PC-9 (cell line): ENCODE data around the gene GTF3A. TPM values are rescaled to one million over a fixed set of nuclear protein-coding genes. Genes with fewer than 3 reads are reported as not detected.

Source experiments
- BruUV-seq: library from RNA; stranded (reverse); fragments of 400-500 nt; replicated peaks from 2 replicates; lab custom pipeline; 2021; lab: Mats Ljungman, UMichigan
- CTCF ChIA-PET: fragments of 300-600 bp; sonication (Branson Sonifier 250); formaldehyde crosslinking; loops from one replicate; lab custom pipeline; 2022; ENCODE audit warnings: antibody characterized with exemption; lab: Charles Lee
- POLR2A ChIA-PET: fragments of 300-600 bp; sonication (Branson Sonifier 250); formaldehyde crosslinking; loops from one replicate; lab custom pipeline; 2022; ENCODE audit warnings: antibody characterized with exemption; ENCODE audit not compliant: unreplicated experiment; lab: Charles Lee
- DNase-seq, 2 experiments: peaks; one replicate each; pipeline versions ENCODE4 v3.0.0 to v3.0.0-alpha.2; 2015 to 2022; ENCODE audit warnings: mixed read lengths in 1 of 2
- H2AFZ ChIP-seq: fragments of 200-600 bp; sonication (generic); 2 replicates; pipeline ENCODE4 v1.8.1; 2017; ENCODE audit warnings: antibody characterized with exemption
- H3F3A ChIP-seq: fragments of 200-600 bp; sonication (generic); 2 replicates; pipeline ENCODE4 v1.8.1; 2017; ENCODE audit warnings: antibody characterized with exemption, mild to moderate bottlenecking, low read depth; ENCODE audit not compliant: insufficient read depth
- H3K27ac ChIP-seq: fragments of 200-600 bp; sonication (generic); 2 replicates; pipeline ENCODE4 v1.6.1; 2016; ENCODE audit warnings: mixed run types
- H3K27me3 ChIP-seq: fragments of 200-600 bp; sonication (generic); 2 replicates; pipeline ENCODE4 v1.6.1; 2016; ENCODE audit warnings: low read depth, mixed run types; ENCODE audit not compliant: insufficient read depth
- H3K36me3 ChIP-seq: fragments of 200-600 bp; sonication (generic); 2 replicates; pipeline ENCODE4 v1.6.1; 2016; ENCODE audit warnings: low read depth, mixed run types
- H3K4me1 ChIP-seq: fragments of 200-600 bp; sonication (generic); replicated peaks from 2 replicates; pipeline ENCODE4 v1.6.1; 2016; ENCODE audit warnings: mixed run types; ENCODE audit not compliant: insufficient read depth
- H3K4me2 ChIP-seq: fragments of 200-600 bp; sonication (generic); 2 replicates; pipeline ENCODE4 v1.6.1; 2017; ENCODE audit warnings: mixed run types
- H3K4me3 ChIP-seq: fragments of 200-600 bp; sonication (generic); 2 replicates; pipeline ENCODE4 v1.6.1; 2016; ENCODE audit warnings: mixed run types
- H3K79me2 ChIP-seq: fragments of 200-600 bp; sonication (generic); 2 replicates; pipeline ENCODE4 v1.6.1; 2017; ENCODE audit warnings: low read depth, mixed run types
- H3K9me2 ChIP-seq: fragments of 200-600 bp; sonication (generic); 2 replicates; pipeline ENCODE4 v1.8.1; 2017; ENCODE audit warnings: mild to moderate bottlenecking; ENCODE audit not compliant: insufficient read depth
- H3K9me3 ChIP-seq: fragments of 200-600 bp; sonication (generic); 2 replicates; pipeline ENCODE4 v1.8.1; 2016; ENCODE audit warnings: low read depth; ENCODE audit not compliant: insufficient read depth
- H4K20me1 ChIP-seq: fragments of 200-600 bp; sonication (generic); 2 replicates; pipeline ENCODE4 v1.8.1; 2017; ENCODE audit not compliant: insufficient read depth
- EZH2 ChIP-seq: fragments of 200-600 bp; sonication (generic); IDR thresholded peaks from 2 replicates; pipeline ENCODE4 v1.8.0; 2017; ENCODE audit warnings: antibody characterized with exemption, low read depth
- intact Hi-C: fragments of 100-400 bp; cut with micrococcal nuclease; formaldehyde crosslinking; loops from one replicate; pipeline ENCODE4 v1.10.0; 2022; ENCODE audit not compliant: unreplicated experiment
- total RNA-seq: library from RNA; stranded (reverse); gene quantifications from 2 replicates; pipeline ENCODE4 v1.2.3, GENCODE V29; 2021
- TF ChIP-seq, protein P1 (sequence below): fragments of 200-600 bp; sonication (generic); conservative IDR thresholded peaks from 2 replicates; pipeline ENCODE4 v1.6.1; 2017; ENCODE audit warnings: mixed run types, antibody characterized with exemption, mild to moderate bottlenecking, moderate library complexity

GTF3A gene
- total RNA-seq, 1 experiment from 2014 or later, result 130 TPM

- no peak overlapping the region for H3K4me3 ChIP-seq
- DNase-seq, result no peak
- H3K9me3 ChIP-seq, result no peaks in the 10 kb centered on the region
- no peak overlapping the region for H3K4me2 ChIP-seq
- CTCF ChIA-PET, result interaction anchor here (1.1 kb wide), 1 partner anchor 443 kb away, joined by 3 read pairs; no protein-coding TSS in a partner anchor
- H3F3A ChIP-seq, result no peaks in the 10 kb centered on the region
- intact Hi-C loops, result no loop called here
- no peak overlapping the region for H2AFZ ChIP-seq
- no peak overlapping the region for H3K27ac ChIP-seq
- H3K79me2 ChIP-seq, result no peaks in the 10 kb centered on the region
- no peaks in the 10 kb centered on the region for H4K20me1 ChIP-seq
- no peaks in the 10 kb centered on the region for H3K4me1 ChIP-seq
- POLR2A ChIA-PET, result interaction anchor here (0.5 kb wide), 1 partner anchor 67 kb away, joined by 3 read pairs; no protein-coding TSS in a partner anchor
- H3K27me3 ChIP-seq, result peaks cover 25% of the 10 kb centered on the region
- no peaks in the 10 kb centered on the region for H3K36me3 ChIP-seq
- no TSS peak for BruUV-seq
- TF ChIP-seq, protein P1, sequence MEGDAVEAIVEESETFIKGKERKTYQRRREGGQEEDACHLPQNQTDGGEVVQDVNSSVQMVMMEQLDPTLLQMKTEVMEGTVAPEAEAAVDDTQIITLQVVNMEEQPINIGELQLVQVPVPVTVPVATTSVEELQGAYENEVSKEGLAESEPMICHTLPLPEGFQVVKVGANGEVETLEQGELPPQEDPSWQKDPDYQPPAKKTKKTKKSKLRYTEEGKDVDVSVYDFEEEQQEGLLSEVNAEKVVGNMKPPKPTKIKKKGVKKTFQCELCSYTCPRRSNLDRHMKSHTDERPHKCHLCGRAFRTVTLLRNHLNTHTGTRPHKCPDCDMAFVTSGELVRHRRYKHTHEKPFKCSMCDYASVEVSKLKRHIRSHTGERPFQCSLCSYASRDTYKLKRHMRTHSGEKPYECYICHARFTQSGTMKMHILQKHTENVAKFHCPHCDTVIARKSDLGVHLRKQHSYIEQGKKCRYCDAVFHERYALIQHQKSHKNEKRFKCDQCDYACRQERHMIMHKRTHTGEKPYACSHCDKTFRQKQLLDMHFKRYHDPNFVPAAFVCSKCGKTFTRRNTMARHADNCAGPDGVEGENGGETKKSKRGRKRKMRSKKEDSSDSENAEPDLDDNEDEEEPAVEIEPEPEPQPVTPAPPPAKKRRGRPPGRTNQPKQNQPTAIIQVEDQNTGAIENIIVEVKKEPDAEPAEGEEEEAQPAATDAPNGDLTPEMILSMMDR, result no peak
- TF ChIP-seq EZH2, result no peak
- no peaks in the 10 kb centered on the region for H3K9me2 ChIP-seq
These were observed 41.1 kb upstream of the GTF3A start for GRCh38 chr13:27383104-27383921.

GRCh38 chr13:27384285-27384684, 40.1 kb upstream of the GTF3A start:
- no peaks in the 10 kb centered on the region for H3K9me2 ChIP-seq
- H3F3A ChIP-seq, result no peaks in the 10 kb centered on the region
- POLR2A ChIA-PET, result no interaction called here
- DNase-seq, result no peak
- TF ChIP-seq, protein P1, result no peak
- no peak for TF ChIP-seq EZH2
- no peaks in the 10 kb centered on the region for H3K4me1 ChIP-seq
- BruUV-seq, result no TSS peak
- H3K36me3 ChIP-seq, result no peaks in the 10 kb centered on the region
- no peak overlapping the region for H3K4me2 ChIP-seq
- CTCF ChIA-PET, result no interaction called here
- H3K27ac ChIP-seq, result no peak overlapping the region
- H3K4me3 ChIP-seq, result no peak overlapping the region
- peaks cover 25% of the 10 kb centered on the region for H3K27me3 ChIP-seq
- no peak overlapping the region for H2AFZ ChIP-seq
- H3K79me2 ChIP-seq, result no peaks in the 10 kb centered on the region
- H4K20me1 ChIP-seq, result no peaks in the 10 kb centered on the region
- intact Hi-C loops, result no loop called here
- H3K9me3 ChIP-seq, result no peaks in the 10 kb centered on the region

- Histone ChIP-seq H3K79me2 (no peaks in the 10 kb centered on the region), H3K9me2 (no peaks in the 10 kb centered on the region), H3K4me1 (no peaks in the 10 kb centered on the region), H3K4me3 (no peak overlapping the region), H3K9me3 (no peaks in the 10 kb centered on the region), H3K27me3 (peaks cover 36% of the 10 kb centered on the region), H3K4me2 (no peak overlapping the region), H3F3A (no peaks in the 10 kb centered on the region), H3K36me3 (no peaks in the 10 kb centered on the region), H4K20me1 (no peaks in the 10 kb centered on the region), H3K27ac (no peak overlapping the region), H2AFZ (no peak overlapping the region)
- ChIA-PET CTCF (no interaction called here), POLR2A (no interaction called here)
- intact Hi-C loops, result no loop called here
- no peak for DNase-seq
- no TSS peak for BruUV-seq
- TF ChIP-seq, protein P1, result no peak
- TF ChIP-seq EZH2, result no peak
These were observed 36.2 kb upstream of the GTF3A start for GRCh38 chr13:27388241-27388640.
